H9 (cell line): ENCODE data around the gene MGAT4C. TPM values are rescaled to one million over a fixed set of nuclear protein-coding genes. Genes with fewer than 3 reads are reported as not detected.

Source experiments
- DNase-seq: peaks from one replicate; pipeline ENCODE4 v3.0.0-alpha.2; 2017
- H2AFZ ChIP-seq: one replicate; pipeline ENCODE4 v1.6.1; 2013; ENCODE audit warnings: mild to moderate bottlenecking, low read length, control low read depth, moderate library complexity
- H2AK5ac ChIP-seq: 2 replicates; pipeline ENCODE4 v1.6.1; 2013; ENCODE audit warnings: low read length, control low read depth, mixed read lengths; ENCODE audit not compliant: insufficient read length
- H2BK120ac ChIP-seq: one replicate; pipeline ENCODE4 v1.6.1; 2013; ENCODE audit warnings: low read depth, mild to moderate bottlenecking, low read length, control low read depth, inconsistent platforms; ENCODE audit not compliant: poor library complexity, severe bottlenecking
- H2BK12ac ChIP-seq: 2 replicates; pipeline ENCODE4 v1.6.1; 2013; ENCODE audit warnings: low read length, control low read depth, mixed read lengths, low read depth; ENCODE audit not compliant: insufficient read length
- H2BK15ac ChIP-seq: 2 replicates; pipeline ENCODE4 v1.6.1; 2013; ENCODE audit warnings: low read depth, low read length, control low read depth
- H2BK20ac ChIP-seq: one replicate; pipeline ENCODE4 v1.6.1; 2013; ENCODE audit warnings: low read depth, mild to moderate bottlenecking, low read length, control low read depth, inconsistent platforms; ENCODE audit not compliant: poor library complexity, severe bottlenecking
- H2BK5ac ChIP-seq: 2 replicates; pipeline ENCODE4 v1.6.1; 2013; ENCODE audit warnings: low read length, control low read depth, mixed read lengths; ENCODE audit not compliant: insufficient read length
- H3K14ac ChIP-seq: 2 replicates; pipeline ENCODE4 v1.6.1; 2013; ENCODE audit warnings: low read length, control low read depth; ENCODE audit not compliant: insufficient read depth
- H3K18ac ChIP-seq: 2 replicates; pipeline ENCODE4 v1.6.1; 2013; ENCODE audit warnings: low read depth, mild to moderate bottlenecking, mixed read lengths, low read length, control low read depth; ENCODE audit not compliant: insufficient read length
- H3K23ac ChIP-seq: 2 replicates; pipeline ENCODE4 v1.6.1; 2013; ENCODE audit warnings: low read length, control low read depth, mixed read lengths, low read depth; ENCODE audit not compliant: insufficient read length
- H3K23me2 ChIP-seq: 2 replicates; pipeline ENCODE4 v1.6.1; 2013; ENCODE audit warnings: low read depth, mild to moderate bottlenecking, mixed read lengths, low read length, control low read depth; ENCODE audit not compliant: insufficient read length, poor library complexity, severe bottlenecking
- H3K27ac ChIP-seq: 2 replicates; pipeline ENCODE4 v1.5.1; 2013; ENCODE audit warnings: low read length, control low read depth, mixed read lengths, low read depth; ENCODE audit not compliant: insufficient read length
- H3K27me3 ChIP-seq: 2 replicates; pipeline ENCODE4 v1.6.1; 2013; ENCODE audit warnings: low read length, control low read depth, inconsistent platforms; ENCODE audit not compliant: insufficient read depth
- H3K4ac ChIP-seq: 2 replicates; pipeline ENCODE4 v1.6.1; 2013; ENCODE audit warnings: low read depth, mild to moderate bottlenecking, control low read depth, inconsistent platforms, low read length, moderate library complexity
- H3K4me1 ChIP-seq: 2 replicates; pipeline ENCODE4 v1.6.1; 2013; ENCODE audit warnings: low read length, control low read depth, inconsistent platforms; ENCODE audit not compliant: insufficient read depth
- H3K4me2 ChIP-seq: 2 replicates; pipeline ENCODE4 v1.6.1; 2013; ENCODE audit warnings: low read length, control low read depth, mixed read lengths; ENCODE audit not compliant: insufficient read length, insufficient read depth
- H3K56ac ChIP-seq: 2 replicates; pipeline ENCODE4 v1.6.1; 2013; ENCODE audit warnings: low read depth, mild to moderate bottlenecking, mixed read lengths, low read length, control low read depth; ENCODE audit not compliant: insufficient read length
- H3K79me1 ChIP-seq: 2 replicates; pipeline ENCODE4 v1.6.1; 2013; ENCODE audit warnings: low read depth, mild to moderate bottlenecking, moderate library complexity, low read length, control low read depth, inconsistent platforms; ENCODE audit not compliant: insufficient read depth, poor library complexity, severe bottlenecking
- H3K79me2 ChIP-seq: 2 replicates; pipeline ENCODE4 v1.6.1; 2013; ENCODE audit warnings: low read length, control low read depth, inconsistent platforms; ENCODE audit not compliant: insufficient read depth
- H3K9ac ChIP-seq: 2 replicates; pipeline ENCODE4 v1.6.1; 2013; ENCODE audit warnings: low read length, control low read depth, mixed read lengths; ENCODE audit not compliant: insufficient read length; ENCODE audit errors: extremely low read depth
- H3K9me3 ChIP-seq: one replicate; pipeline ENCODE4 v1.6.1; 2013; ENCODE audit warnings: low read depth, low read length, inconsistent platforms; ENCODE audit not compliant: control insufficient read depth
- H3T11ph ChIP-seq: one replicate; pipeline ENCODE4 v1.6.1; 2013; ENCODE audit warnings: mild to moderate bottlenecking, low read length, control low read depth, inconsistent platforms
- H4K20me1 ChIP-seq: one replicate; pipeline ENCODE4 v1.6.1; 2013; ENCODE audit not compliant: control insufficient read depth, insufficient read length, insufficient read depth
- H4K5ac ChIP-seq: 2 replicates; pipeline ENCODE4 v1.6.1; 2013; ENCODE audit warnings: low read depth, mild to moderate bottlenecking, mixed read lengths, low read length, control low read depth; ENCODE audit not compliant: insufficient read length
- H4K8ac ChIP-seq: replicated peaks from 2 replicates; pipeline ENCODE4 v1.6.1; 2013; ENCODE audit warnings: low read length, control low read depth, mixed read lengths, low read depth; ENCODE audit not compliant: insufficient read length
- H4K91ac ChIP-seq: 2 replicates; pipeline ENCODE4 v1.6.1; 2013; ENCODE audit warnings: low read depth, mild to moderate bottlenecking, moderate library complexity, mixed read lengths, low read length, control low read depth; ENCODE audit not compliant: insufficient read length
- H3K27ac Mint-ChIP-seq, 3 experiments: 2 replicates in 2 of 3; 3 replicates in 1 of 3; pipeline ENCODE4 v1.8.0; 2020 to 2021; ENCODE audit warnings: mixed read lengths in 3 of 3, mild to moderate bottlenecking in 1 of 3, moderate library complexity in 1 of 3
- H3K27me3 Mint-ChIP-seq: 2 replicates; pipeline ENCODE4 v1.8.0; 2021; ENCODE audit warnings: low read depth, mild to moderate bottlenecking, moderate library complexity, mixed read lengths
- H3K36me3 Mint-ChIP-seq, 3 experiments: 2 replicates in 2 of 3; 3 replicates in 1 of 3; pipeline ENCODE4 v1.8.0; 2020 to 2021; ENCODE audit warnings: low read depth in 3 of 3, mixed read lengths in 3 of 3; ENCODE audit not compliant: insufficient read depth in 1 of 3
- H3K4me1 Mint-ChIP-seq, 2 experiments: 2 replicates each; pipeline ENCODE4 v1.8.0; 2020; ENCODE audit warnings: mixed read lengths in 2 of 2
- H3K4me3 Mint-ChIP-seq, 2 experiments: 2 replicates in 1 of 2; 3 replicates in 1 of 2; pipeline ENCODE4 v1.8.0; 2020 to 2021; ENCODE audit warnings: mild to moderate bottlenecking in 2 of 2, mixed read lengths in 2 of 2, moderate library complexity in 1 of 2
- H3K9me3 Mint-ChIP-seq, 2 experiments: 2 replicates in 1 of 2; 3 replicates in 1 of 2; pipeline ENCODE4 v1.8.0; 2020; ENCODE audit warnings: mild to moderate bottlenecking in 2 of 2, mixed read lengths in 2 of 2, moderate library complexity in 1 of 2
- CTCF ChIP-seq: fragments of 200-600 bp; sonication (generic); conservative IDR thresholded peaks from 3 replicates; pipeline ENCODE4 v1.8.0; 2021; ENCODE audit warnings: antibody characterized with exemption, mild to moderate bottlenecking
- WGBS: extraction: QIAGEN DNeasy Blood & Tissue Kit; methylation state at CpG from one replicate; pipeline ENCODE4 v1.1.7; 2013; ENCODE audit warnings: missing lambda C conversion rate, low lambda C conversion rate, mixed read lengths; ENCODE audit not compliant: insufficient read length; ENCODE audit errors: extremely low coverage; 5-methylcytosine and 5-hydroxymethylcytosine counted together
- total RNA-seq: library from RNA; stranded (reverse); gene quantifications from 2 replicates; pipeline ENCODE4 v1.2.1, GENCODE V29; 2021

MGAT4C gene
- total RNA-seq, 1 experiment from 2014 or later = 1.3 TPM

- Histone ChIP-seq H3K9ac (no peak overlapping the region), H3K27me3 (no peaks in the 10 kb centered on the region), H3K23ac (no peak overlapping the region), H2BK12ac (no peak overlapping the region), H2BK5ac (no peak overlapping the region), H3K4ac (no peak overlapping the region), H3K27ac (no peak overlapping the region), H3K14ac (no peak overlapping the region), H2AK5ac (no peak overlapping the region), H4K20me1 (no peaks in the 10 kb centered on the region), H2BK15ac (no peak overlapping the region), H4K5ac (no peak overlapping the region), H3T11ph (no peak overlapping the region), H3K79me1 (no peaks in the 10 kb centered on the region), H2BK20ac (no peak overlapping the region), H2BK120ac (no peak overlapping the region), H3K4me2 (no peak overlapping the region), H3K4me1 (no peaks in the 10 kb centered on the region), H4K91ac (no peak overlapping the region), H3K79me2 (no peaks in the 10 kb centered on the region), H2AFZ (no peak overlapping the region), H4K8ac (no peak overlapping the region), H3K9me3 (no peaks in the 10 kb centered on the region), H3K23me2 (no peaks in the 10 kb centered on the region), H3K56ac (no peak overlapping the region), H3K18ac (no peak overlapping the region)
- peaks cover 0 to 4% of the 10 kb centered on the region in 2 experiments; a peak in 2 of 4 replicates for H3K4me1 Mint-ChIP-seq
- no peaks in the 10 kb centered on the region for H3K27me3 Mint-ChIP-seq
- peaks cover 0 to under 1% of the 10 kb centered on the region in 2 experiments; a peak in 4 of 5 replicates for H3K9me3 Mint-ChIP-seq
- peak; percentile 78 for TF ChIP-seq CTCF
- peaks cover 1 to 8% (median 6%) of the 10 kb centered on the region in 3 experiments for H3K36me3 Mint-ChIP-seq
- H3K27ac Mint-ChIP-seq = no peak overlapping the region
- H3K4me3 Mint-ChIP-seq = no peak overlapping the region
- no peak for DNase-seq
- WGBS = no CpG with 5 or more reads among the region's 3 CpGs
These were observed 335.8 kb downstream of the MGAT4C start for GRCh38 chr12:85920324-85920947.
